DND-41 (cell line): Measurements from ENCODE around the gene LYRM1.

ENCODE experiments used
- CTCF ChIP-seq: IDR thresholded peaks from 2 replicates; pipeline ENCODE4 v1.5.1; 2012; ENCODE audit warnings: borderline replicate concordance, low read length, moderate library complexity, mild to moderate bottlenecking; ENCODE audit not compliant: poor library complexity, severe bottlenecking; ENCODE audit errors: extremely low read depth
- EZH2 ChIP-seq: IDR thresholded peaks from 3 replicates; pipeline ENCODE4 v1.6.1; 2012; ENCODE audit warnings: borderline replicate concordance, low read depth, mild to moderate bottlenecking, moderate library complexity, low read length, inconsistent platforms; ENCODE audit not compliant: severe bottlenecking

- no peak for TF ChIP-seq CTCF
- no peak for TF ChIP-seq EZH2
Observed at GRCh38 chr16:20968765-20969164, 68.2 kb downstream of the LYRM1 start.
